MCF 10A (cell line): ENCODE data around the gene SDF2. TPM values are rescaled to one million over a fixed set of nuclear protein-coding genes. Genes with fewer than 3 reads are reported as not detected.

Experiments used
- BruUV-seq: library from RNA; stranded (reverse); fragments of 400-500 nt; replicated peaks from 2 replicates; lab custom pipeline; 2021; lab: Mats Ljungman, UMichigan
- CTCF ChIA-PET: fragments of 300-600 bp; sonication (Branson Sonifier 250); formaldehyde crosslinking; extraction: SDS; loops from one replicate; lab custom pipeline; 2021; ENCODE audit warnings: antibody characterized with exemption, inconsistent platforms; lab: Yijun Ruan, JAX
- POLR2A ChIA-PET: fragments of 300-600, 350-650 bp; sonication (Branson Sonifier 250); formaldehyde crosslinking; extraction: SDS; loops from one replicate; lab custom pipeline; 2020; ENCODE audit warnings: antibody characterized with exemption, inconsistent platforms; lab: Yijun Ruan, JAX
- DNase-seq: peaks from one replicate; pipeline ENCODE4 v3.0.0-alpha.2; 2018; ENCODE audit not compliant: unreplicated experiment
- H3K27ac Mint-ChIP-seq: one replicate; pipeline ENCODE4 v1.8.0; 2022; ENCODE audit warnings: mild to moderate bottlenecking, low read depth, mixed read lengths; ENCODE audit not compliant: unreplicated experiment
- H3K27me3 Mint-ChIP-seq: one replicate; pipeline ENCODE4 v1.8.0; 2022; ENCODE audit warnings: mixed read lengths; ENCODE audit not compliant: insufficient read depth, unreplicated experiment
- H3K36me3 Mint-ChIP-seq: one replicate; pipeline ENCODE4 v1.8.0; 2022; ENCODE audit warnings: mild to moderate bottlenecking, moderate library complexity, mixed read lengths; ENCODE audit not compliant: insufficient read depth, unreplicated experiment
- H3K4me1 Mint-ChIP-seq: one replicate; pipeline ENCODE4 v1.8.0; 2022; ENCODE audit warnings: mixed read lengths; ENCODE audit not compliant: insufficient read depth, unreplicated experiment
- H3K4me3 Mint-ChIP-seq: one replicate; pipeline ENCODE4 v1.8.0; 2022; ENCODE audit warnings: mild to moderate bottlenecking, moderate library complexity, mixed read lengths; ENCODE audit not compliant: unreplicated experiment
- H3K9me3 Mint-ChIP-seq: one replicate; pipeline ENCODE4 v1.8.0; 2022; ENCODE audit warnings: mixed read lengths; ENCODE audit not compliant: unreplicated experiment
- CTCF ChIP-seq: fragments of 200-600 bp; IDR thresholded peaks from one replicate; pipeline ENCODE4 v1.8.0; 2022; ENCODE audit warnings: antibody characterized with exemption, mild to moderate bottlenecking; ENCODE audit not compliant: unreplicated experiment
- intact Hi-C: fragments of 100-400 bp; cut with micrococcal nuclease; formaldehyde crosslinking; loops from 2 replicates; pipeline ENCODE4 v1.14.1; 2022
- total RNA-seq: library from RNA; stranded (reverse); gene quantifications from 2 replicates; pipeline ENCODE4 v1.2.3, GENCODE V29; 2022

SDF2 gene
- total RNA-seq, 1 experiment from 2014 or later = 31.4 TPM

GRCh38 chr17:28599311-28600184, 62.2 kb downstream of the SDF2 start:
- Mint-ChIP-seq H3K27ac (peak overlapping the region; percentile 90), H3K27me3 (no peaks in the 10 kb centered on the region), H3K4me3 (peak overlapping the region; percentile 87), H3K9me3 (no peaks in the 10 kb centered on the region), H3K4me1 (peaks cover 21% of the 10 kb centered on the region), H3K36me3 (peaks cover 7% of the 10 kb centered on the region)
- ChIA-PET CTCF (interaction anchor here (0.5 to 2.7 kb wide), 2 partner anchors 13 to 719 kb away, joined by 3 to 10 read pairs; no protein-coding TSS in a partner anchor), POLR2A (interaction anchor here (0.7 to 4.4 kb wide), 20 partner anchors 8 to 305 kb away, joined by 3 to 32 read pairs (median 4); partner anchors contain the start of genes ALDOC, BLTP2, IFT20 and PIGS)
- intact Hi-C loops = no loop called here
- TSS peak; percentile 84 for BruUV-seq
- peak; percentile 78 for DNase-seq
- no peak for TF ChIP-seq CTCF

GRCh38 chr17:28598799-28599310, 62.9 kb downstream of the SDF2 start, which contains the start of gene SPAG5:
Gene SPAG5 (minus strand): TSS chr17:28599025. CDS start chr17:28598946, 79 bp downstream.
- peak; percentile 92 for DNase-seq
- H3K36me3 Mint-ChIP-seq = peaks cover 7% of the 10 kb centered on the region
- CTCF ChIA-PET = interaction anchor here (2.7 kb wide), 1 partner anchor 14 kb away, joined by 10 read pairs; no protein-coding TSS in a partner anchor
- TF ChIP-seq CTCF = no peak
- peak within 1 kb of the TSS; percentile 87 for H3K4me3 Mint-ChIP-seq
- no peaks in the 10 kb centered on the region for H3K27me3 Mint-ChIP-seq
- POLR2A ChIA-PET = interaction anchor here (0.6 to 4.4 kb wide), 24 partner anchors 8 to 332 kb away, joined by 3 to 32 read pairs (median 4); partner anchors contain the start of genes ALDOC, BLTP2, IFT20 and PIGS
- no peaks in the 10 kb centered on the region for H3K9me3 Mint-ChIP-seq
- peak within 1 kb of the TSS; percentile 90 for H3K27ac Mint-ChIP-seq
- BruUV-seq = no TSS peak
- intact Hi-C loops = no loop called here
- H3K4me1 Mint-ChIP-seq = peaks cover 21% of the 10 kb centered on the region

GRCh38 chr17:28598389-28598788, 63.3 kb downstream of the SDF2 start:
- POLR2A ChIA-PET = interaction anchor here (0.6 to 4.4 kb wide), 12 partner anchors 9 to 332 kb away, joined by 3 to 32 read pairs (median 4); partner anchors contain the start of genes ALDOC and PIGS
- H3K4me1 Mint-ChIP-seq = peaks cover 21% of the 10 kb centered on the region
- no peak for TF ChIP-seq CTCF
- peak overlapping the region; percentile 87 for H3K4me3 Mint-ChIP-seq
- no peak for DNase-seq
- intact Hi-C loops = no loop called here
- BruUV-seq = TSS peak; percentile 52
- H3K27ac Mint-ChIP-seq = peak overlapping the region; percentile 90
- H3K9me3 Mint-ChIP-seq = no peaks in the 10 kb centered on the region
- CTCF ChIA-PET = interaction anchor here (2.7 kb wide), 1 partner anchor 14 kb away, joined by 10 read pairs; no protein-coding TSS in a partner anchor
- peaks cover 10% of the 10 kb centered on the region for H3K36me3 Mint-ChIP-seq
- H3K27me3 Mint-ChIP-seq = no peaks in the 10 kb centered on the region

Other genes starting within 250 kb of the SDF2 start
- gene SLC13A2, start 188.3 kb downstream of the SDF2 start, total RNA-seq = not detected in 2 replicates
- gene FOXN1, start 155.6 kb downstream of the SDF2 start, total RNA-seq = not detected in 2 replicates
- 12.5 and 13.7 TPM in 2 replicates for gene UNC119, start 109.3 kb downstream of the SDF2 start, total RNA-seq
- gene PIGS, start 90.4 kb downstream of the SDF2 start, total RNA-seq = 50.5 and 56.1 TPM in 2 replicates
- gene ALDOC, start 85.0 kb downstream of the SDF2 start, total RNA-seq = 2.4 and 6.0 TPM in 2 replicates
- 31.5 and 38.1 TPM in 2 replicates for gene SPAG5, start 62.9 kb downstream of the SDF2 start, total RNA-seq
- gene RSKR, start 47.7 kb downstream of the SDF2 start, total RNA-seq = 19.9 and 24.1 TPM in 2 replicates
- 119 and 126 TPM in 2 replicates for gene BLTP2, start 16.7 kb downstream of the SDF2 start, total RNA-seq
- 81.7 and 86.4 TPM in 2 replicates for gene SUPT6H, start 299 bp upstream of the SDF2 start, total RNA-seq
- 0.86 and 1.1 TPM in 2 replicates for gene PROCA1, start 50.0 kb upstream of the SDF2 start, total RNA-seq
- gene RAB34, start 56.0 kb upstream of the SDF2 start, total RNA-seq = 90.0 and 105 TPM in 2 replicates
- gene RPL23A, start 58.1 kb upstream of the SDF2 start, total RNA-seq = 1,941 and 2,110 TPM in 2 replicates
- 13.4 and 18.7 TPM in 2 replicates for gene TLCD1, start 64.3 kb upstream of the SDF2 start, total RNA-seq
- gene NEK8, start 66.9 kb upstream of the SDF2 start, total RNA-seq = 4.5 and 8.6 TPM in 2 replicates
- gene TRAF4, start 82.1 kb upstream of the SDF2 start, total RNA-seq = 106 and 126 TPM in 2 replicates
- gene FAM222B, start 180.9 kb upstream of the SDF2 start, total RNA-seq = 18.5 and 22.2 TPM in 2 replicates
- gene ERAL1, start 193.1 kb upstream of the SDF2 start, total RNA-seq = 51.6 and 53.7 TPM in 2 replicates
- 98.5 and 126 TPM in 2 replicates for gene FLOT2, start 235.8 kb upstream of the SDF2 start, total RNA-seq
- 9.1 and 9.5 TPM in 2 replicates for gene DHRS13, start 241.2 kb upstream of the SDF2 start, total RNA-seq